Measurements from ENCODE around the gene SBF2. TPM values are rescaled to one million over a fixed set of nuclear protein-coding genes. Genes with fewer than 3 reads are reported as not detected.
A peak's percentile ranks its signal among the peaks of the same experiment; 100 is the strongest.

Gene SBF2
- total and polyA plus RNA-seq, 9 of the 15 experiments (the other 6 are each of a cell fraction or from before 2014, with no cell fraction given) = 0.80 to 9.5 (median 5.0) TPM

DNA sequence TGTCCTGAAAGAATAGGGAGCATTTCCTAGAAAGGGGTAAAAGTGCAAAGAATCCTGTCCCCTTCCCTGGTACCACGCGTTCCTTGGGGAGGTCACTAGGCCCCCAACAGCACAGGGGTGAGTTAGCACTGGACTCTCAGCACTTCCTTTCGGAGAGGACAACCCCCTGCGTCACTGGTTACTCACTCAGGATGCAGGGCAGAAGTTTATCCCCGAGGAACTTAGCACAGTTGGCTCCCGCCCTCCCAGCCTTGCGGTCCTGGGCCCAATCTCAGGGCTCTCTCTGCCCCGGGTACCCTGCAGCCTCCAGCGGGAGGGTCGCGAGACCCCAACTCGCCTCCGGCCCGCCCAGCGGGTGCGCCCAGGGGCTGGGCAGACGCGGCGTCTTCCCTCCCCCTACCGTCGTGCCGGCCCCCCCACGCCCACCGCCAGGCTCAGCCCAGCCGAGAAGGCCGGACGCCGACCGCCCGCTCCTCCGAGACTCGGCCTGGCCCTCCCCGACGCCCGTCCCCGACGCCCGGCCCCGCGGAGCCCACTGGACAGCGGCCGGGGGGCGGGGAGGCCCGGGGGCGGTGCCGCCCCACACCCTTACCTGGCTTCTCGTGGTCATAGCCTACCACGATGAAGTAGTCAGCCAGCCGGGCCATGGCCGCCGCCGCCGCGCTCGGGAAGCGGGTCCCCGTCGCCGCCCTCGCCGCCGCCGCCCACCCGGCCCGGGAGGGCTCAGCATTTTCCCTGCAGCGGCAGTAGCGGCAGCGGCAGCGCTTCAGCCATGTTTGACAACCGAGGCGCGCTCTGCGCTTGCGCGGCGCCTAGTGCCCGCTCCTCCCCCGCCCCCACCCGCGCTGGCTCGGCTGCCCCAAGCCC lies at the start of gene SBF2 (continued):
- TF ChIP-seq, protein P1, sequence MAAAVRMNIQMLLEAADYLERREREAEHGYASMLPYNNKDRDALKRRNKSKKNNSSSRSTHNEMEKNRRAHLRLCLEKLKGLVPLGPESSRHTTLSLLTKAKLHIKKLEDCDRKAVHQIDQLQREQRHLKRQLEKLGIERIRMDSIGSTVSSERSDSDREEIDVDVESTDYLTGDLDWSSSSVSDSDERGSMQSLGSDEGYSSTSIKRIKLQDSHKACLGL (CRISPR knock-in tag; IDR thresholded peaks at IDR 0.05; ENCODE audit: borderline replicate concordance, poor library complexity, severe bottlenecking) = no peak
- TF ChIP-seq HNRNPL (IDR thresholded peaks at IDR 0.05; ENCODE audit: low read depth, low read length) (no peak), TAF9B (IDR thresholded peaks at IDR 0.05; ENCODE audit: partially characterized antibody) (no peak), VEZF1 (CRISPR knock-in tag; IDR thresholded peaks at IDR 0.05) (peak; percentile 87), POLR2AphosphoS2 (IDR thresholded peaks at IDR 0.05; ENCODE audit: low read length) (no peak), ZNF280A (IDR thresholded peaks at IDR 0.05; ENCODE audit: low read depth, partially characterized antibody) (no peak), EWSR1 (IDR thresholded peaks at IDR 0.05; ENCODE audit: borderline replicate concordance, low read depth, partially characterized antibody) (no peak), KLF16 (IDR thresholded peaks at IDR 0.05) (no peak), TOE1 (IDR thresholded peaks at IDR 0.05; ENCODE audit: borderline replicate concordance) (no peak), TOE1 (CRISPR knock-in tag; IDR thresholded peaks at IDR 0.05; ENCODE audit: borderline replicate concordance, low read depth) (no peak), KDM4B (IDR thresholded peaks at IDR 0.05; ENCODE audit: borderline replicate concordance in 2 of 2, low read depth in 1 of 2) (no peak), FOXP1 (CRISPR knock-in tag; IDR thresholded peaks at IDR 0.05) (0 out of 2 replicates have a peak, but pooled peaks have one; percentile 17), ETV1 (tag; conservative IDR thresholded peaks at IDR 0.05; ENCODE audit: low read depth) (peak; percentile 41; the same call in 1 of the 2 replicates), MYBL2 (IDR thresholded peaks at IDR 0.05; ENCODE audit: low read depth) (no peak), MYBL2 (CRISPR knock-in tag; IDR thresholded peaks at IDR 0.05; ENCODE audit: borderline replicate concordance) (no peak), IRF1 (CRISPR knock-in tag; IDR thresholded peaks at IDR 0.05; ENCODE audit: borderline replicate concordance) (no peak)
- TF ChIP-seq, protein P2, sequence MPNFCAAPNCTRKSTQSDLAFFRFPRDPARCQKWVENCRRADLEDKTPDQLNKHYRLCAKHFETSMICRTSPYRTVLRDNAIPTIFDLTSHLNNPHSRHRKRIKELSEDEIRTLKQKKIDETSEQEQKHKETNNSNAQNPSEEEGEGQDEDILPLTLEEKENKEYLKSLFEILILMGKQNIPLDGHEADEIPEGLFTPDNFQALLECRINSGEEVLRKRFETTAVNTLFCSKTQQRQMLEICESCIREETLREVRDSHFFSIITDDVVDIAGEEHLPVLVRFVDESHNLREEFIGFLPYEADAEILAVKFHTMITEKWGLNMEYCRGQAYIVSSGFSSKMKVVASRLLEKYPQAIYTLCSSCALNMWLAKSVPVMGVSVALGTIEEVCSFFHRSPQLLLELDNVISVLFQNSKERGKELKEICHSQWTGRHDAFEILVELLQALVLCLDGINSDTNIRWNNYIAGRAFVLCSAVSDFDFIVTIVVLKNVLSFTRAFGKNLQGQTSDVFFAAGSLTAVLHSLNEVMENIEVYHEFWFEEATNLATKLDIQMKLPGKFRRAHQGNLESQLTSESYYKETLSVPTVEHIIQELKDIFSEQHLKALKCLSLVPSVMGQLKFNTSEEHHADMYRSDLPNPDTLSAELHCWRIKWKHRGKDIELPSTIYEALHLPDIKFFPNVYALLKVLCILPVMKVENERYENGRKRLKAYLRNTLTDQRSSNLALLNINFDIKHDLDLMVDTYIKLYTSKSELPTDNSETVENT (CRISPR knock-in tag; IDR thresholded peaks at IDR 0.05) = no peak
